Measurements from ENCODE around the gene TXNDC2. TPM values are rescaled to one million over a fixed set of nuclear protein-coding genes. Genes with fewer than 3 reads are reported as not detected.
A peak's percentile ranks its signal among the peaks of the same experiment; 100 is the strongest.

TXNDC2 gene
- total RNA-seq, 1 donor: not detected

DNA sequence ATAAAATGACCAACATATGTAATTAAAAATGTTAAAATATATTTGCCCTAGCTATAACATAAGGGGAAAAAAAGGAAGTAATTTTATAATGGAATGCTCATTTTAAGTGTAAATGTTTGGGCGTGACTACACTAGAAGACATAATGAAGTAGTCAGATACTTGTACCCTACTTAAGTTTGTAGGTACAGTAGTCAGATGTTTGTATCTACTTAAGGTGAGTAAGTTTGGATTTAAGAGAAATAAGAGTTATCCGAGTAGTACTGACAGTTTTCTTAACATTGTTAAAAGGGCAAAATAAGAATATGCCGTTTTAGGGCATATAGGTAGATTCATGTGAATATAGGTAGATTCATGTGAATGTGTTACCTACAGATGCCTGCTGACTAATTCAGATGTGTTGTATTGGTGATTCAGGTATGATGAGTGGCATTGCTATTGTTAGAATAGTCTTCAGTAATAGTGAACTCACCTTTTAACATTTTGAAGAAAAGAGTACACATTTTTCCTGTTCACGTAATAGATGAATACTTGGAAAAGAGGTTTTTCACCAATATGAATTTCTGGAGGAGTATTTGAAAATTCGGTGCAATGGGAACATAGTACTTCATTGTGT lies 43.0 kb downstream of the TXNDC2 start:
- DNase-seq (ENCODE audit: low read depth in 2 of 3, low spot score in 2 of 3): no peak

DNA sequence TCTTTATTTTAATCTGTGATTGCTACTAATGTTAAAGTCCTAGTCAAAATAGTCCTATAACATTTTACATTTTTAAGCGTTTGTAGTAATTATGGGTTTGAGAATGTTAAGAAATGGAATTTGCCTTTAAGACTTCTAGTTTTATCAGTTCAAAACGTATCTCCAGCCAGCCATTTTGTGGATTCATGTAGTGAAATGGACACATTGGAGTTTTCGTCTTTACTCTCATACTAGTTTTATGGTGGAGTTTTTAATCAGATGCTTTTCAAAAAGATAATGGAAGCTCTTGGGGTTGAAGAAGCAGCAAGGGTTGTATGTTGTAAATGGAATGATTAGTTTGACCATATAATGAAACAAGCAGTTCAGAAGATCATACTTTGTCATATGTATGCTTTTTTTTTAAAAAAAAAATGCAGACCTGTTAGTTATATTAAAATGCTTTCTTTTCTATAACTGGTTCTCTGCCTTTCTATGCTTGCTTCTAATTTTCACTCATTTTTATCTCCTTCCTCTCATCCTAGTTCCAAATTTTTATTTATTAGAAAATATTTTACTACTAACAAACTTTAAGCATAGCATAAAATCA lies 44.6 kb downstream of the TXNDC2 start:
- no peak for DNase-seq (ENCODE audit: low read depth in 2 of 3, low spot score in 2 of 3)

DNA sequence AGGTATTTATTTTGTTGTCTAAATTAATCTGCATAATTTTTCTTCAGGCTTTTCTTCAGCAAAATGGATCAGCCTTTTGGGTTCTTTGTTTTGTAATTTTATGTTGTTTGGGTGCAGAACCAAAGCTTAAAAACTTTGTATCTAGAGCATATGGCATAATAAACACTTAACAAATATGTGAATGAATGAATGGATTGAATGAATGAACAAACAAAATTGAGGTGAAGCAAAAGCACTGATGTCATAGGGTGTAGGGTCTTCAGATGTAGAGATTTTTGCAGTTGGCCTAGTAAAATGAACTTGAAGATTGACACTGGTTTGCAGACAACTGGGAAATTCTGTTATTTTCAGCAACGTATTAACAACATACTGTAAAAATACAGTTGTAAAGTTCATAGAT lies 45.4 kb downstream of the TXNDC2 start:
- no peak for DNase-seq (ENCODE audit: low read depth in 2 of 3, low spot score in 2 of 3)

DNA sequence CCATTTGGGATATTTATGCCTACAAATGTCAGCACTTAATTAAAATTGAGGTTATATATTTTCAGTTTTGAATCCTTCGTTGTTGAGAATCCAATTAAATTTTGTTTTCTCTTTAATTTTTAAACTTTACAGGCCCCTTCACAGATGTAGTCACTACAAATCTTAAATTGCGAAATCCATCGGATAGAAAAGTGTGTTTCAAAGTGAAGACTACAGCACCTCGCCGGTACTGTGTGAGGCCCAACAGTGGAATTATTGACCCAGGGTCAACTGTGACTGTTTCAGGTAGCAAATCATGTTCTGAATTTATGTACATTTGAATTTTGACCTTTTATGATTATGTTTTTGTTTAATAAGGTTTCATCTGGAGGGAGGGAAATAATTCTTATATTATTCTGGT lies 45.9 kb downstream of the TXNDC2 start:
- DNase-seq (ENCODE audit: low read depth in 2 of 3, low spot score in 2 of 3): no peak

DNA sequence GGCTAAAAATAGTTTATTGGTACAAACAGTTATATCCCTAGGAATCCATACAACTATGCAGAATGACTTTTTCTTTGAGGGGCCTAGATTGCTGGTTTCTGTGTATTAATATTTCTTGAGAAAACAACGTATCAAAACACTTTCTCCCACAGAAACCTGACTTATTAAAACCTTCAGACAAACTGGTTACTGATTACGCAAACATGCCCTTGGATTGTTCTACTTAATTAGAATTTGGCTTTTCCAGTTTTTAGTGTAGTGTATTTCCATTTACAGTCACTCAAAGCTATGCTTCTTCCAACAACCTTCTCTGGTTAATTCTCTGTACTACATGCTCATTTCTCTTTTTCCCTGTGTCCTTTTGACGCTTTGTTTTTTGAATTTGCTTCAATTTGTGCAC lies 48.1 kb downstream of the TXNDC2 start:
- no peak for DNase-seq (ENCODE audit: low read depth in 2 of 3, low spot score in 2 of 3)

DNA sequence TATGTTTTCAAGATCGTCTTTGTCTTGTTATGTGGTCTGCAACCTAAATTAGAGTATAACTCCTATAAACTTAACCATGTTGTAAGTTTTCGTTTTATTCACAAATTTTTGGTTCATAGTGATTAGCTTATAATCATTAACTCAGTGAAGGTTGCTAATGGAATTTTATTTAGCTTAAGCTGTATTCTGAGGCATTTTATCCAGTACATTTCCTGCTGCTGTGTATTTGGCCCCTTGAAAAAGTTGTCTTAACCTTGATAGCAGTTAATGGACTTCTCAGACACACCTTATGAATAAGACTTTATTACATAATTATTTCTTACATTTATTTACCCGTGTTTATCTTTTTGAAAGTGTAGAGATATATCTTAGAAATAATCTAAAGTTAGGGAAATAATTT lies 48.5 kb downstream of the TXNDC2 start:
- no peak for DNase-seq (ENCODE audit: low read depth in 2 of 3, low spot score in 2 of 3)

Small RNAs within 50 kb of the gene (small RNA-seq; reads per million reads assigned to genes)
- not detected for gene RNA5SP449
- gene RNA5SP450: 0.74 reads per million, percentile 13 among the genes with 10 or more reads in this experiment

Other genes with a start within 250 kb of the TXNDC2 start
- gene RAB31, start 177.7 kb upstream of the TXNDC2 start, total RNA-seq: 1.9 TPM
- gene VAPA, start 28.0 kb downstream of the TXNDC2 start, total RNA-seq: 68.1 TPM

Measured in hematopoietic multipotent progenitor cell (in vitro differentiated cells).